HepG2 (cell line): ENCODE data around the gene CEP162. TPM values are rescaled to one million over a fixed set of nuclear protein-coding genes. Genes with fewer than 3 reads are reported as not detected.

ENCODE experiments used
- AGO2 ChIP-seq: fragments of 200-400 bp; formaldehyde crosslinking; optimal IDR thresholded peaks from 2 replicates; pipeline ENCODE3; 2017; ENCODE audit warnings: mild to moderate bottlenecking, low read depth, low read length, moderate library complexity
- ETV5 ChIP-seq: IDR thresholded peaks from 2 replicates; pipeline ENCODE4 v1.6.1; 2018; ENCODE audit warnings: missing biosample characterization, missing genetic modification reagents, inconsistent platforms, borderline replicate concordance
- HDAC6 ChIP-seq: fragments of 200-600 bp; sonication (generic); IDR thresholded peaks from 2 replicates; pipeline ENCODE4 v1.7.0; 2017; ENCODE audit warnings: mild to moderate bottlenecking, antibody characterized with exemption, low read length, low read depth
- HNF4A ChIP-seq: sonication (generic); formaldehyde crosslinking; IDR thresholded peaks from 2 replicates; pipeline ENCODE4 v1.4.0; 2020; ENCODE audit warnings: missing genetic modification reagents
- MTA1 ChIP-seq: sonication (generic); formaldehyde crosslinking; IDR thresholded peaks from 2 replicates; pipeline ENCODE4 v1.4.0; 2020; ENCODE audit warnings: missing genetic modification reagents, mild to moderate bottlenecking, borderline replicate concordance
- NFKBIZ ChIP-seq: IDR thresholded peaks from 2 replicates; pipeline ENCODE4 v1.6.1; 2018; ENCODE audit warnings: missing genetic modification reagents, missing compliant biosample characterization
- PITX1 ChIP-seq: sonication (generic); formaldehyde crosslinking; IDR thresholded peaks from 2 replicates; pipeline ENCODE4 v1.5.1; 2020; ENCODE audit warnings: mild to moderate bottlenecking, missing genetic modification reagents
- RBM22 ChIP-seq: fragments of 200-400 bp; formaldehyde crosslinking; optimal IDR thresholded peaks from 2 replicates; pipeline ENCODE3; 2017; ENCODE audit warnings: mild to moderate bottlenecking, low read length, moderate library complexity
- SNAPC4 ChIP-seq: sonication (generic); formaldehyde crosslinking; IDR thresholded peaks from 2 replicates; pipeline ENCODE4 v1.4.0; 2020; ENCODE audit warnings: mild to moderate bottlenecking, missing genetic modification reagents
- SNRNP70 ChIP-seq: fragments of 200-400 bp; formaldehyde crosslinking; IDR thresholded peaks from 2 replicates; pipeline ENCODE4 v1.6.1; 2017; ENCODE audit warnings: mild to moderate bottlenecking, low read depth, low read length, moderate library complexity
- U2AF2 ChIP-seq: fragments of 200-400 bp; formaldehyde crosslinking; IDR thresholded peaks from 2 replicates; pipeline ENCODE4 v1.6.1; 2017; ENCODE audit warnings: low read depth, mild to moderate bottlenecking, low read length
- ZBTB33 ChIP-seq: sonication (generic); formaldehyde crosslinking; IDR thresholded peaks from 2 replicates; pipeline ENCODE4 v1.4.0; 2020; ENCODE audit warnings: missing genetic modification reagents
- ZBTB39 ChIP-seq: sonication (generic); formaldehyde crosslinking; IDR thresholded peaks from 2 replicates; pipeline ENCODE4 v1.5.0; 2020; ENCODE audit warnings: missing genetic modification reagents
- ZNF274 ChIP-seq: sonication (generic); formaldehyde crosslinking; IDR thresholded peaks from 2 replicates; pipeline ENCODE4 v1.5.1; 2020; ENCODE audit warnings: mild to moderate bottlenecking, missing genetic modification reagents
- ZNF484 ChIP-seq: sonication (generic); formaldehyde crosslinking; IDR thresholded peaks from 2 replicates; pipeline ENCODE4 v1.5.1; 2020; ENCODE audit warnings: mild to moderate bottlenecking, low read depth, missing genetic modification reagents, borderline replicate concordance
- ZNF530 ChIP-seq: sonication (generic); formaldehyde crosslinking; IDR thresholded peaks from 2 replicates; pipeline ENCODE4 v1.5.0; 2020; ENCODE audit warnings: low read depth, mild to moderate bottlenecking, missing genetic modification reagents
- ZNF607 ChIP-seq: sonication (generic); formaldehyde crosslinking; IDR thresholded peaks from 2 replicates; pipeline ENCODE4 v1.5.1; 2020; ENCODE audit warnings: missing genetic modification reagents, mild to moderate bottlenecking, borderline replicate concordance
- ZNF652 ChIP-seq: IDR thresholded peaks from 2 replicates; pipeline ENCODE4 v1.6.1; 2016; ENCODE audit warnings: low read depth, borderline replicate concordance
- polyA plus RNA-seq, 8 experiments: library from polyadenylated mRNA; depleted of rRNA in 3 of 8; stranded (reverse) in 7 of 8; unstranded in 1 of 8; fragments of >200 nt; fragmentation: Illumina TruSeq in 4 of 8; extraction: Trizol in 4 of 8; gene quantifications; 2 replicates each; pipeline versions ENCODE4 v1.2.1 to v1.2.3, GENCODE V29; 2011 to 2016; ENCODE audit warnings: low read depth in 4 of 8, missing spikeins in 1 of 8, mixed read lengths in 1 of 8; ENCODE audit not compliant: insufficient read depth in 1 of 8
- total RNA-seq, 5 experiments: library from RNA; depleted of rRNA; stranded (reverse); fragments of >200 nt; fragmentation: Illumina TruSeq; extraction: Trizol; gene quantifications; 2 replicates each; pipeline ENCODE4 v1.2.3, GENCODE V29; 2016; ENCODE audit warnings: low read depth in 1 of 5

The CEP162 gene
- total and polyA plus RNA-seq, 2 of the 13 experiments (the other 11 are each of a cell fraction or from before 2014, with no cell fraction given), result 0.50 to 7.9 TPM

- TF ChIP-seq U2AF2 (no peak), SNAPC4 (CRISPR knock-in tag) (no peak), PITX1 (CRISPR knock-in tag) (0 out of 2 replicates have a peak, but pooled peaks have one; percentile 38), HDAC6 (no peak), ZNF530 (CRISPR knock-in tag) (no peak), ZNF274 (CRISPR knock-in tag) (no peak), RBM22 (no peak), AGO2 (no peak), ZNF607 (CRISPR knock-in tag) (no peak), ETV5 (CRISPR knock-in tag) (no peak), ZBTB39 (CRISPR knock-in tag) (no peak), MTA1 (CRISPR knock-in tag) (no peak), SNRNP70 (no peak), NFKBIZ (CRISPR knock-in tag) (no peak), HNF4A (peak; percentile 94), ZBTB33 (CRISPR knock-in tag) (no peak), ZNF484 (no peak), ZNF652 (CRISPR knock-in tag) (no peak)
Observed at GRCh38 chr6:84269947-84270733, 42.7 kb upstream of the CEP162 start (continued).
